ENCODE data around the gene ITPKB.

ITPKB gene

GRCh38 chr1:226741009-226741408 is 1.9 kb upstream of the ITPKB start:
- H3K27me3 ChIP-seq: peaks cover 50% of the 10 kb centered on the region

GRCh38 chr1:226739696-226740065 is 599 bp upstream of the ITPKB start:
- Histone ChIP-seq H3K4me3 (ENCODE audit: low read depth, low read length) (no peak overlapping the region), H3K9me3 (peaks cover 2% of the 10 kb centered on the region; the same call in 1 of the 2 replicates), H3K27me3 (peaks cover 54% of the 10 kb centered on the region), H3K4me1 (no peaks in the 10 kb centered on the region), H3K36me3 (no peaks in the 10 kb centered on the region)
- TF ChIP-seq, protein P1, sequence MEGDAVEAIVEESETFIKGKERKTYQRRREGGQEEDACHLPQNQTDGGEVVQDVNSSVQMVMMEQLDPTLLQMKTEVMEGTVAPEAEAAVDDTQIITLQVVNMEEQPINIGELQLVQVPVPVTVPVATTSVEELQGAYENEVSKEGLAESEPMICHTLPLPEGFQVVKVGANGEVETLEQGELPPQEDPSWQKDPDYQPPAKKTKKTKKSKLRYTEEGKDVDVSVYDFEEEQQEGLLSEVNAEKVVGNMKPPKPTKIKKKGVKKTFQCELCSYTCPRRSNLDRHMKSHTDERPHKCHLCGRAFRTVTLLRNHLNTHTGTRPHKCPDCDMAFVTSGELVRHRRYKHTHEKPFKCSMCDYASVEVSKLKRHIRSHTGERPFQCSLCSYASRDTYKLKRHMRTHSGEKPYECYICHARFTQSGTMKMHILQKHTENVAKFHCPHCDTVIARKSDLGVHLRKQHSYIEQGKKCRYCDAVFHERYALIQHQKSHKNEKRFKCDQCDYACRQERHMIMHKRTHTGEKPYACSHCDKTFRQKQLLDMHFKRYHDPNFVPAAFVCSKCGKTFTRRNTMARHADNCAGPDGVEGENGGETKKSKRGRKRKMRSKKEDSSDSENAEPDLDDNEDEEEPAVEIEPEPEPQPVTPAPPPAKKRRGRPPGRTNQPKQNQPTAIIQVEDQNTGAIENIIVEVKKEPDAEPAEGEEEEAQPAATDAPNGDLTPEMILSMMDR (IDR thresholded peaks at IDR 0.05; ENCODE audit: low read depth, low read length): no peak
- DNase-seq: no peak

More at GRCh38 chr1:226741009-226741408, 1.9 kb upstream of the ITPKB start:
- Histone ChIP-seq H3K4me1 (no peaks in the 10 kb centered on the region), H3K36me3 (no peaks in the 10 kb centered on the region), H3K4me3 (ENCODE audit: low read depth, low read length) (no peak overlapping the region), H3K9me3 (peaks cover 2% of the 10 kb centered on the region; the same call in 1 of the 2 replicates)
- TF ChIP-seq, protein P1 (IDR thresholded peaks at IDR 0.05; ENCODE audit: low read depth, low read length): no peak
- DNase-seq: no peak

DNA sequence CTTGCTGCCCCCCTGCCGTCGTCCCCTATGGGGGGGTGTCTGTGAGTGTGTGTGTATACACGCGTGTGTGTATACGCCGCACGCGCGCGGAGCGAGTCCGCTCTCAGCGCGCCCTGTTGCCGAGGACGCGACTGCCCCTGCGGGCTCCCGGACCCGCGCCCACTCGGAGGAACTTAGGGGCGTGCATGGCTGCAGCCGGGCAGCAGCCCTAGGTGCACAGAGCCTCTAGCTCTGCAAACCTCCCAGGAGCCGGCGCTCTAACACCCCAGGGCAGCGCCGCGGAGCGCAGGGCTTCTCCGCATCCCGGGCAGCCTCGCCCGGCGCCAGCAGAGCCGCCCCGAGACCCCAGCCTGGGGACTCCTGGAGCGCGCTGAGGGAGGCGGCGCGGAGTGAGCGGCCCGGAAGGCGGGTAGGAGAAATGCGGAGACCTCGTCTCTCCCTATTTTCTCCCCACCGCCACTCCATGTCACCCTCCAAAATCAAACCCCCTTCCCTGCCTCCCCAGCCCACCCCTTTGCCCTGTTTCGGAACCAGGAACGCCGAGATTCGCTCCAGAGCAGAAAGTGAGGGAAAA is 574 bp downstream of the ITPKB start:
- Histone ChIP-seq H3K27me3 (peaks cover 54% of the 10 kb centered on the region), H3K4me3 (ENCODE audit: low read depth, low read length) (peak overlapping the region; percentile 65), H3K36me3 (no peaks in the 10 kb centered on the region), H3K4me1 (no peaks in the 10 kb centered on the region), H3K9me3 (peaks cover 2% of the 10 kb centered on the region; the same call in 1 of the 2 replicates)
- TF ChIP-seq, protein P1 (IDR thresholded peaks at IDR 0.05; ENCODE audit: low read depth, low read length): peak; percentile 12; the same call in 1 of the 2 replicates
- peak; percentile 44 for DNase-seq

DNA sequence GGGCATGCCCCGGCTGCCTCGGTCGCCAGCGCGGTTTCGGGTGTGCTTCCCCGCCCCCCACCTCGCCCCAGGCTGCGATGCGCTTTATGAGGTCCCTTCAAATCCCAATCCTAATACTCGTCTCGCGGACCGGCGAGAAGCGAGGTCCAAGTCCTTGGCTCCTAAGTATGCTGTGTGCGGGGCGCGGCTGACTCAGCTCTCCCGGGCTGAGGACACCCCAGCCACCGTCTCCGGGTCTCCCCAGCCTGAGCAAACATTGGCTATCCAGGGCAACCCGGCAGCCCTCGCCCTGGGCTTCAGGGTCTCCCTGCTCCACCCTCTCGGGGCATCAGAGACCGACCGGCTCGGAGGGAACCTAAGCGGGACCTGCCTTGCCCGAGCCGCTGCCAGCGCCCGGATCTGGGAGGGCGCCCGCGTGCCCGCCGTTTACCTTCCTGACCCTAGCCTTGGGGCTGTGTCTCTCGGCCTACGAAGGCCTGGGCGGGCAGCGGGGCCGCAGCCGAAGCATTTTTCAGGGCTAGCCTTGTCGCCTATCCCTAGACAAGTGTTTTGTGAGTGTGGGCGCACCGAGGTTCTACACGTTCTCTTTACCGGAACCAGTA is 1.2 kb downstream of the ITPKB start:
- peaks cover 54% of the 10 kb centered on the region for H3K27me3 ChIP-seq
- TF ChIP-seq, protein P1 (IDR thresholded peaks at IDR 0.05; ENCODE audit: low read depth, low read length): no peak
- H3K4me3 ChIP-seq (ENCODE audit: low read depth, low read length): peak overlapping the region; percentile 65
- H3K36me3 ChIP-seq: no peaks in the 10 kb centered on the region
- H3K9me3 ChIP-seq: peaks cover 2% of the 10 kb centered on the region; the same call in 1 of the 2 replicates
- DNase-seq: peak; percentile 46
- no peaks in the 10 kb centered on the region for H3K4me1 ChIP-seq

DNA sequence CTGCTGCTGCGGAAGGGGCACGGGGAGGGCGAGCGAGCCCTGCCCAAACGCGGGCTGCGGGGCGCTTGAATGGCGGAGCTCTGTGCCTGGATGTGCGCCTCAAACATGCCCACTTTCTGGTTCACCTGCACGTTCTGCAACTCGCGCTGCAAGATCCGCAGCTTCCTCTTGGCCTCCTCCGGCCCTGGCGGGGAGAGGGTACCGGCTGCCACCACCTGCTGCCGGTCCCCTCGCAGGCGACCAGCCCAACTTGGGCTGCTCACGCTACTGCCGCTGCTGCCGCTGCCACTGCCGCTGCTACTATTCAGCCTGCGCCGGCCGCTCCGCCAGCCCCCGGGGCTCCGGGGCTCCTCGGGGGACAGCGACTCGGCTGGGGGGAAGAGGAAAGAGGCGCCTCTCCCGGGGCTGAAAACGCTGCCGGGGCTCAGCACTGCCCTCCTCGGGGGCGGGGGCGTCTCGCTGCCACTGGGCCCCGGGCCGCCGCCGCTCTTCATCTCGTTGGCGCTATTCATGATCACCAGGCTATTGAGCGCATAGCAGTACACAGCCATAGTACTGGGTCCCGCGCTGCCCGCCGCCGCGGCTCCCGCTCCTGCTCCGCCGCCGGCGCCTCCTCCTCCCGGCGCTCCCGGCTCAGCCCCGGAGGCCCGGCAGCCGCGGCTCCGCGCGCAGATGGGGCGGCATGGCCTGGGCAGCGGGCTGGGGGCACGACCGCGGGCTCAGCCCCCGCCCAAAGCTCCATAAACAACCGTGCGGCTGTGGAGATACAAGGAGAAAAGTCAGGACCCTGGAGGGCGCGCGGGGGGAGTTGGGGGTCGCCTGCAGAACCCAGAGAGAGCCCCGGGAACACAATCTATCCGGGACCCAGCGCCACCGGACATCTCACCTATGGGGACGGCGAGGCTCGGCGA is 1.9 kb downstream of the ITPKB start:
- H3K4me3 ChIP-seq (ENCODE audit: low read depth, low read length): peak overlapping the region; percentile 65
- H3K9me3 ChIP-seq: peaks cover 2% of the 10 kb centered on the region; the same call in 1 of the 2 replicates
- H3K27me3 ChIP-seq: peaks cover 54% of the 10 kb centered on the region
- peak; percentile 61 for DNase-seq
- TF ChIP-seq, protein P1 (IDR thresholded peaks at IDR 0.05; ENCODE audit: low read depth, low read length): no peak
- H3K4me1 ChIP-seq: no peaks in the 10 kb centered on the region
- no peaks in the 10 kb centered on the region for H3K36me3 ChIP-seq

All from BE2C (cell line).